ENCODE measurements around the gene ARHGEF3.

The ARHGEF3 gene

GRCh38 chr3:56792193-56792592 lies 9.6 kb downstream of the ARHGEF3 start:
- no peak for DNase-seq

GRCh38 chr3:56790016-56790821 lies 11.5 kb downstream of the ARHGEF3 start:
- DNase-seq: peak; percentile 17

GRCh38 chr3:56789076-56789475 lies 12.7 kb downstream of the ARHGEF3 start:
- DNase-seq: no peak

- peak; percentile 21 for DNase-seq
These were observed 13.2 kb downstream of the ARHGEF3 start for GRCh38 chr3:56788521-56788920.

- peak; percentile 33 for DNase-seq
These were observed 13.9 kb downstream of the ARHGEF3 start for GRCh38 chr3:56787784-56788256.

GRCh38 chr3:56787258-56787775 lies 14.4 kb downstream of the ARHGEF3 start:
- DNase-seq: no peak

GRCh38 chr3:56785499-56785898 lies 16.2 kb downstream of the ARHGEF3 start:
- DNase-seq: no peak

GRCh38 chr3:56784448-56785001 lies 17.2 kb downstream of the ARHGEF3 start:
- DNase-seq: no peak

- peak; percentile 71 for DNase-seq
These were observed 17.9 kb downstream of the ARHGEF3 start for GRCh38 chr3:56783644-56784447.

- no peak for DNase-seq
These were observed 18.8 kb downstream of the ARHGEF3 start for GRCh38 chr3:56782906-56783305.

GRCh38 chr3:56782215-56782614 lies 19.5 kb downstream of the ARHGEF3 start:
- no peak for DNase-seq

- no peak for DNase-seq
These were observed 20.0 kb downstream of the ARHGEF3 start for GRCh38 chr3:56781762-56782161.

- DNase-seq: no peak
These were observed 20.8 kb downstream of the ARHGEF3 start for GRCh38 chr3:56780936-56781335.

GRCh38 chr3:56778893-56779292 lies 22.9 kb downstream of the ARHGEF3 start:
- no peak for DNase-seq

GRCh38 chr3:56776556-56776950 lies 25.2 kb downstream of the ARHGEF3 start:
- no peak for DNase-seq

- DNase-seq: no peak
These were observed 25.8 kb downstream of the ARHGEF3 start for GRCh38 chr3:56775838-56776555.

GRCh38 chr3:56775445-56775837 lies 26.3 kb downstream of the ARHGEF3 start:
- no peak for DNase-seq

GRCh38 chr3:56773986-56774385 lies 27.8 kb downstream of the ARHGEF3 start:
- DNase-seq: no peak

GRCh38 chr3:56772952-56773938 lies 28.5 kb downstream of the ARHGEF3 start:
- no peak for DNase-seq

- no peak for DNase-seq
These were observed 30.4 kb downstream of the ARHGEF3 start for GRCh38 chr3:56771376-56771775.

- DNase-seq: no peak
These were observed 32.5 kb downstream of the ARHGEF3 start for GRCh38 chr3:56769116-56769707.

Measured in activated naive CD4-positive, alpha-beta T cell treated with Interleukin-2 at 50 U/mL for 16 hours (primary cell).